B cell (primary cell): ENCODE data around the gene MFN1.

Experiments
- EZH2 ChIP-seq: IDR thresholded peaks from 2 replicates; pipeline ENCODE4 v1.6.1; 2012; ENCODE audit warnings: borderline replicate concordance, low read depth, mild to moderate bottlenecking, moderate library complexity, low read length; ENCODE audit not compliant: insufficient read depth, poor library complexity, severe bottlenecking
- TF ChIP-seq, protein P1 (sequence below): fragments of 200-600 bp; IDR thresholded peaks from one replicate; pipeline ENCODE4 v1.8.0; 2022; ENCODE audit warnings: antibody characterized with exemption, mild to moderate bottlenecking

- TF ChIP-seq, protein P1, sequence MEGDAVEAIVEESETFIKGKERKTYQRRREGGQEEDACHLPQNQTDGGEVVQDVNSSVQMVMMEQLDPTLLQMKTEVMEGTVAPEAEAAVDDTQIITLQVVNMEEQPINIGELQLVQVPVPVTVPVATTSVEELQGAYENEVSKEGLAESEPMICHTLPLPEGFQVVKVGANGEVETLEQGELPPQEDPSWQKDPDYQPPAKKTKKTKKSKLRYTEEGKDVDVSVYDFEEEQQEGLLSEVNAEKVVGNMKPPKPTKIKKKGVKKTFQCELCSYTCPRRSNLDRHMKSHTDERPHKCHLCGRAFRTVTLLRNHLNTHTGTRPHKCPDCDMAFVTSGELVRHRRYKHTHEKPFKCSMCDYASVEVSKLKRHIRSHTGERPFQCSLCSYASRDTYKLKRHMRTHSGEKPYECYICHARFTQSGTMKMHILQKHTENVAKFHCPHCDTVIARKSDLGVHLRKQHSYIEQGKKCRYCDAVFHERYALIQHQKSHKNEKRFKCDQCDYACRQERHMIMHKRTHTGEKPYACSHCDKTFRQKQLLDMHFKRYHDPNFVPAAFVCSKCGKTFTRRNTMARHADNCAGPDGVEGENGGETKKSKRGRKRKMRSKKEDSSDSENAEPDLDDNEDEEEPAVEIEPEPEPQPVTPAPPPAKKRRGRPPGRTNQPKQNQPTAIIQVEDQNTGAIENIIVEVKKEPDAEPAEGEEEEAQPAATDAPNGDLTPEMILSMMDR: no peak
- TF ChIP-seq EZH2: no peak
Observed at GRCh38 chr3:179436517-179436916, 89.0 kb downstream of the MFN1 start.
